CD14-positive monocyte (primary cell): ENCODE data around the gene BCAP29. TPM values are rescaled to one million over a fixed set of nuclear protein-coding genes. Genes with fewer than 3 reads are reported as not detected.

Experiments used
- DNase-seq, 3 donors: peaks; one replicate each; pipeline ENCODE4 v3.0.0-alpha.2; 2011 to 2022
- H2AFZ ChIP-seq: 2 replicates; pipeline ENCODE4 v1.6.0; 2012; ENCODE audit warnings: mild to moderate bottlenecking, low read depth, low read length, inconsistent platforms; ENCODE audit not compliant: insufficient read depth, poor library complexity, severe bottlenecking
- H3K27ac ChIP-seq, 2 donors: 1 replicate in 1 of 2; 2 replicates in 1 of 2; pipeline ENCODE4 v1.5.1; 2012 to 2013; ENCODE audit warnings: low read length in 2 of 2, control low read depth in 1 of 2, inconsistent platforms in 1 of 2, low read depth in 1 of 2, mild to moderate bottlenecking in 1 of 2
- H3K27me3 ChIP-seq, 2 donors: one replicate each; pipeline versions ENCODE4 v1.6.0 to v1.6.1; 2011 to 2013; ENCODE audit warnings: low read length in 2 of 2; ENCODE audit not compliant: control insufficient read depth in 2 of 2, insufficient read depth in 2 of 2
- H3K36me3 ChIP-seq, 2 donors: replicated peaks in 1 of 2; 1 replicate in 1 of 2; 2 replicates in 1 of 2; pipeline versions ENCODE4 v1.5.1 to v1.6.1; 2012 to 2013; ENCODE audit warnings: low read length in 2 of 2, control low read depth in 1 of 2, inconsistent platforms in 1 of 2, mild to moderate bottlenecking in 1 of 2; ENCODE audit not compliant: insufficient read depth in 2 of 2, control insufficient read depth in 1 of 2
- H3K4me1 ChIP-seq, 2 donors: 1 replicate in 1 of 2; 2 replicates in 1 of 2; pipeline versions ENCODE4 v1.5.1 to v1.6.1; 2012 to 2013; ENCODE audit warnings: low read length in 2 of 2, control low read depth in 1 of 2, inconsistent platforms in 1 of 2, mild to moderate bottlenecking in 1 of 2, moderate library complexity in 1 of 2; ENCODE audit not compliant: insufficient read depth in 2 of 2, control insufficient read depth in 1 of 2
- H3K4me2 ChIP-seq: replicated peaks from 2 replicates; pipeline ENCODE3; 2012; ENCODE audit warnings: low read length, moderate library complexity, mild to moderate bottlenecking; ENCODE audit not compliant: poor library complexity, severe bottlenecking; ENCODE audit errors: extremely low read depth
- H3K4me3 ChIP-seq, 3 experiments: fragments of 200-600 bp in 1 of 3; sonication (generic) in 1 of 3; replicated peaks in 1 of 3; 1 replicate in 2 of 3; 2 replicates in 1 of 3; pipeline ENCODE4 v1.5.1; 2011 to 2013; ENCODE audit warnings: low read length in 3 of 3, mild to moderate bottlenecking in 3 of 3, control low read depth in 2 of 3, low read depth in 2 of 3, inconsistent platforms in 1 of 3, moderate library complexity in 1 of 3
- H3K79me2 ChIP-seq: 2 replicates; pipeline ENCODE4 v1.6.0; 2012; ENCODE audit warnings: mild to moderate bottlenecking, control low read depth, inconsistent platforms, low read length, moderate library complexity; ENCODE audit not compliant: insufficient read depth
- H3K9ac ChIP-seq: 2 replicates; pipeline ENCODE4 v1.6.0; 2017; ENCODE audit warnings: low read length, mild to moderate bottlenecking; ENCODE audit not compliant: insufficient read depth, poor library complexity, severe bottlenecking
- H3K9me3 ChIP-seq, 2 donors: replicated peaks in 1 of 2; 1 replicate in 1 of 2; 2 replicates in 1 of 2; pipeline versions ENCODE4 v1.5.1 to v1.6.1; 2012 to 2013; ENCODE audit warnings: low read length in 2 of 2, control low read depth in 1 of 2; ENCODE audit not compliant: control insufficient read depth in 1 of 2, insufficient read depth in 1 of 2
- H4K20me1 ChIP-seq: 2 replicates; pipeline ENCODE4 v1.6.0; 2012; ENCODE audit warnings: mild to moderate bottlenecking, low read length, control low read depth, moderate library complexity; ENCODE audit not compliant: insufficient read depth
- H3K27ac Mint-ChIP-seq, 7 donors: one replicate each; pipeline ENCODE4 v1.8.0; 2020; ENCODE audit warnings: mild to moderate bottlenecking in 7 of 7, mixed read lengths in 7 of 7, moderate library complexity in 6 of 7, inconsistent platforms in 2 of 7
- H3K27me3 Mint-ChIP-seq, 3 donors: one replicate each; pipeline ENCODE4 v1.8.0; 2021 to 2022; ENCODE audit warnings: low read depth in 3 of 3, mild to moderate bottlenecking in 3 of 3, mixed read lengths in 3 of 3, moderate library complexity in 3 of 3, inconsistent platforms in 1 of 3
- H3K36me3 Mint-ChIP-seq, 2 donors: one replicate each; pipeline ENCODE4 v1.8.0; 2020; ENCODE audit warnings: mixed read lengths in 2 of 2, inconsistent platforms in 1 of 2, mild to moderate bottlenecking in 1 of 2
- H3K4me1 Mint-ChIP-seq: one replicate; pipeline ENCODE4 v1.8.0; 2020; ENCODE audit warnings: mild to moderate bottlenecking, mixed read lengths
- H3K4me3 Mint-ChIP-seq, 2 donors: one replicate each; pipeline ENCODE4 v1.8.0; 2020; ENCODE audit warnings: mild to moderate bottlenecking in 2 of 2, mixed read lengths in 2 of 2, moderate library complexity in 1 of 2
- H3K9me3 Mint-ChIP-seq, 7 donors: one replicate each; pipeline ENCODE4 v1.8.0; 2020 to 2022; ENCODE audit warnings: mixed read lengths in 7 of 7, mild to moderate bottlenecking in 6 of 7, moderate library complexity in 6 of 7, inconsistent platforms in 2 of 7
- CTCF ChIP-seq: fragments of 200-600 bp; IDR thresholded peaks from one replicate; pipeline ENCODE4 v1.8.0; 2022; ENCODE audit warnings: antibody characterized with exemption, mild to moderate bottlenecking
- WGBS: methylation state at CpG from one replicate; pipeline ENCODE4 v1.1.5; 2013; ENCODE audit warnings: missing lambda C conversion rate; ENCODE audit not compliant: insufficient coverage; 5-methylcytosine and 5-hydroxymethylcytosine counted together
- intact Hi-C, 2 donors: fragments of 100-400 bp; cut with micrococcal nuclease; formaldehyde crosslinking; loops; one replicate each; pipeline versions ENCODE4 v1.15.0 to v1.15.1; 2023
- polyA plus RNA-seq, 3 donors: library from polyadenylated mRNA; depleted of rRNA in 1 of 3; unstranded in 2 of 3; stranded (reverse) in 1 of 3; fragments of 300-500 nt in 2 of 3; fragments of >200 nt in 1 of 3; fragmentation: Illumina TruSeq in 2 of 3; gene quantifications; 1 replicate in 2 of 3; 2 replicates in 1 of 3; pipeline ENCODE4 v1.2.3, GENCODE V29; 2012 to 2021

BCAP29 gene
- polyA plus RNA-seq, 3 donors = 35.2 to 76.0 (median 58.8) TPM

- H3K36me3 ChIP-seq = peaks cover 28 to 44% of the 10 kb centered on the region in 2 donors
- no peaks in the 10 kb centered on the region for H3K4me1 ChIP-seq
- Mint-ChIP-seq H3K4me1 (no peaks in the 10 kb centered on the region), H3K9me3 (no peaks in the 10 kb centered on the region), H3K27ac (no peak overlapping the region), H3K4me3 (no peak overlapping the region), H3K27me3 (peaks cover 0 to 1% (median 0%) of the 10 kb centered on the region in 3 donors), H3K36me3 (peaks cover 39 to 43% of the 10 kb centered on the region in 2 donors)
- no peak overlapping the region for H3K4me2 ChIP-seq
- 40% methylated on average over 1 of the region's 1 CpG for WGBS
- no peaks in the 10 kb centered on the region for H3K79me2 ChIP-seq
- no peak for DNase-seq
- H3K27ac ChIP-seq = no peak overlapping the region
- no peak overlapping the region for H3K4me3 ChIP-seq
- no peak overlapping the region for H2AFZ ChIP-seq
- no peaks in the 10 kb centered on the region for H4K20me1 ChIP-seq
- H3K9me3 ChIP-seq = no peaks in the 10 kb centered on the region
- no peaks in the 10 kb centered on the region for H3K27me3 ChIP-seq
- intact Hi-C loops = no loop called here
- no peak for TF ChIP-seq CTCF
- H3K9ac ChIP-seq = no peak overlapping the region
These were observed 13.0 kb downstream of the BCAP29 start for GRCh38 chr7:107593025-107593410.

- DNase-seq = no peak
- Mint-ChIP-seq H3K9me3 (no peaks in the 10 kb centered on the region), H3K27ac (peak overlapping the region in 1 of 7 donors; percentile 40), H3K36me3 (peaks cover 39% of the 10 kb centered on the region in 2 donors), H3K4me3 (no peak overlapping the region), H3K27me3 (peaks cover 0 to 1% (median 0%) of the 10 kb centered on the region in 3 donors), H3K4me1 (no peaks in the 10 kb centered on the region)
- Histone ChIP-seq H3K4me1 (no peaks in the 10 kb centered on the region), H3K36me3 (peaks cover 28 to 54% of the 10 kb centered on the region in 2 donors), H3K4me2 (no peak overlapping the region), H3K4me3 (no peak overlapping the region), H3K27ac (no peak overlapping the region), H3K9me3 (no peaks in the 10 kb centered on the region), H3K9ac (no peak overlapping the region), H2AFZ (no peak overlapping the region), H3K79me2 (no peaks in the 10 kb centered on the region), H3K27me3 (no peaks in the 10 kb centered on the region), H4K20me1 (no peaks in the 10 kb centered on the region)
- TF ChIP-seq CTCF = no peak
- no CpG with 5 or more reads among the region's 4 CpGs for WGBS
- intact Hi-C loops = no loop called here
These were observed 15.1 kb downstream of the BCAP29 start for GRCh38 chr7:107594961-107595737.
